ENCODE measurements around the gene SLC35E2B.
"Not testable (repeated sequence)": the region's sequence is repeated elsewhere in the genome, so short reads cannot be mapped to it uniquely, and the experiment has no call there.

Gene SLC35E2B

DNA sequence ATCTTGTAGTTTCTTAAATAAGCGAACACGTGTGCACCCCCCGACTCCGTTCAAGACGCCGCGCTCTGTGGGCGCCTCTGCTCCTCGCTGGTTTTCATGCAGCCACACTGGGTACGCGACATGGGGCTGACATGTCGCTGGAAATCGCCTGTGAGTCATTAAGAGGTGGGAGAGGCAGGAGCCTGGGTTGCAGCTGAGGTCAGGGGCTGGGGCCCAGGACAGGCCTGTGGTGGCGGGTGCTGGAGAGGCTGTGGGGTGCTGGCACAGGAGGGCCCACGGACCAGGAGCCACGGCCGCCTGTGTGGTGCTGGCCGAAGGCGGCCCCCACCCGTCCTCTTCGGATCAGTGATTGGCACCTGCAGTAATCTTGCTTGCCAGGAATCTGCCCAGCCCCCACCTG is 17.8 kb downstream of the SLC35E2B start:
- not testable (repeated sequence) for DNase-seq (ENCODE audit: low spot score)

DNA sequence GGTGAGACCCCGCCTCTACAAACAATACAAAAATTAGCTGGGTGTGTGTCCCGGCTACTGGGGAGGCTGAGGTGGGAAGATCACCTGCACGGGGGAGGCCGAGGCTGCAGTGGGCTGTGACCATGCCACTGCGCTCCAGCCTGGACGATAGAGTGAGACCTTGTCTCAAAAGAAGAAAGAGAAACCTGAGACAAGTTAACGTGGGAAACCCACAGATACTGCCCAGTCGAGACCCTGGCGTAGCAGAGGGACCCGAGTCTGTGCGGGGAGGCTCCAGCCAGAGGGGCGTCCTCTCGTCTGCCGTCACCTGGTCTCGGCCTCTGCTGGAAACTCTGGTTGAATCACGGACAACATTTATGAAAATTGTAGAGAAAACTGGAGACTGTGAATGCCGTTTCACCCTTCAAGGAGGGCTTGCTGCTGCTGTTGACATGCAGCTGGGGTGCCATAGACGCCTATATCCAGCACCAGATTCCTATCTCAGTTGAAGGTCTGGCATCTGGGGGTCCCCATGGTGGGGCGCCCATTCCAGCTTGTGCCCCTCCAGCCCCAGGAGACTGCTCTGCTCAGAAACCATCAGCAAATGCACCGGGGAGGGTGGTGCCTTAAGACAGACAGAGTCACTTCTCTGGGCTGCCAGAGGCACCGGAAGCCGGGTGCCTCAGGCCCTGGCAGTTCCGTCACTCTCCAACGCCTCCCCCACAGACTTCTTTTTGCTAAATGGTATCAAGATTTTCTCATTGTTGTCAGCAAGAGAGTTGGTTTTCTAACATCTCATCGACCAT is 20.2 kb downstream of the SLC35E2B start:
- DNase-seq (ENCODE audit: low spot score): no peak

DNA sequence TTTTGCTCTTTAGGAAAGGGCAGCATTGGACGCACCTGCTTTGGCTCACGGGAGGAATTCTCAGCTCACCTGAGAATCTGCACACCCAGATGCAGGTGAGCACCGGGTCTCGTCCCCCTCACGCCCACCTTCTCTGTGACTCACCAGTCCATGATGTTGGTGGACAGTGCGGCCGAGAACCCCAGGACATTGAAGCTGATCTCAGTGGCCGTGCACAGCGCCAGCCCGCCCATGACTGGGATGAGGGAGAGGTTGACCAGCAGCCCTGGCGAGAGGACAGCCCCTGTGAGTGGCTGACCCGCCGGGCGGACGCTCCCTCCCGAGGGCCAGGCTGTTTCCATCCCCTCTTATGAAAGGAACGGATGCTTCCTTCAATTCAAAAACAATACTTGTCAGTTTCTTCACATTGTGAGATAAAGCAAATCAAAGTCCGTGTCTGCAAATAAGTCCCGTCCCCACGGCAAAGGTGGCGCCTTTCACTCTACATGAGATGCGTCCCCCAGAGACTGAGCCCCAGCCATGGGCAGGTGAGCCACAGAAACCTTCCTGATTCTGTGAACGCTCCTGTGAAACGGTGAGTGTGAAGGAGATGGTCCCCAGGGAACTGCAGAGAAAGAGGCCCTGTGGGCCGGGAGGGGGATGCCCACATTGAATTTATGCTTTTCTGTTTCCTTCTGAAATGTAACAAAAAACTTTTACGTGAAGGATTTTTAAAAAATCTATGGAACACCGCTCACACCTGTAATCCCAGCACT is 21.1 kb downstream of the SLC35E2B start:
- DNase-seq (ENCODE audit: low spot score): no peak

DNA sequence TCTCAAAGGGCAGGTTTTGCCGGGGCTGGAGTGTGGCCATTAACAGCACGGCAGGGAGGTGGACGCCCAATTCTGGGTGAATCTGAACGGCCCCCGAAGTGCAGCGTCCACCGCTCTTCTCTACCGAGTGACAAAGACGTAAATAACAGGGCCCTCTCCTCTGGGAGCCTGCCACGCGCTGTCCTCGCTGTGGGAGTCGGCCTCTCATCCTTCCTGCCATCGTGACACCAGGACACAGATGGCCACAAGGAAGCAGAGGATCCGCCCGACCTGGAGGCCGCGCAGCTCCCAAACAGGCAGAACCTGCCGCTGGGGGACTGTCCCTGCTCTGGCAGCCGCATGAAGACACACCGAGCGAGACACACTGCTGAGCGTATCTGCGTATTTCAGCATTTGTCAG is 21.7 kb downstream of the SLC35E2B start:
- no peak for DNase-seq (ENCODE audit: low spot score)

DNA sequence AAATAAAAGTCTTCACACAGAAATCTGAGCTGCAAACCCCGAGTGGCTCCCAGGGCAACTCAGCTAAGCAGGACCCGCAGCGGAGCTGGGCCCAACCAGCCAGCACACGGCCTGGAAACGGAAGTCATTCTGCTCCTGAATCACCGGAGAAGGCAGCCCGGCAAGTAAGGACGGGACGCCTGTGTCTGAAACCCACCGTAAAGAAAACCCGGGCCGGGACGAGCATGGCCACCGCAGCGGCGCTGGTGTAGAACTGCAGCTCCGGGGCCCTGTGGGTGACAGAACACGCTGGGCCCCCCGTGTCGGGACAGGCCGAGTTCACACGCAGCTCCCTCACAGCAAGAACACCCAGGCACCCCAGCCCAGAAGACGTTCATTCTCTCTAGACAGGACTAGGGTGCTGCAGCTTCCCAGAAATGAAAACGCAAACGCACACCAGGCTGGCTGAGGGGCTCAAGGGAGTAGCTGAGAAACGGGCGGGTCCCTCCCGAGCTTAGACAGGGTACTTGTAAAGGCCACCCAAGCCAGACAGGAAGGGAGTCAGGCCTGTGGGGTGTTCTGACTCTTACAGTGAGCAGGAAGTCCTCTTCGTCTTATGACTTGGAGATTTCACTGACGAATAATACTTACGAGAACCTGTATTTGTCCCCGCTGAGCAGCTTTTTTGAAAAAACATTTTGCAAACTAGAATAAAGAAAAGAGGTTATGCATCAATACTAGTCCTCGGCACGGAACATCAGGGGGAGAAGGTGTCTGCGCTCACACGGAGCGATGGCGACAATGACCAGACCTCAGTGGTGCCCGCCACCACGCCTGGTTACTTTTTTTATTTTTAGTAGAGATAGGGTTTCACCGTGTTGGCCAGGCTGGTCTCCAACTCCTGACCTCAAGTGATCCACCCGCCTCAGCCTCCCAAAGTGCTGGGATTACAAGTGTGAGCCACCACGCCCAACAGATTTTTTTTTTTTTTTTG is 22.8 kb downstream of the SLC35E2B start:
- DNase-seq (ENCODE audit: low spot score): no peak

DNA sequence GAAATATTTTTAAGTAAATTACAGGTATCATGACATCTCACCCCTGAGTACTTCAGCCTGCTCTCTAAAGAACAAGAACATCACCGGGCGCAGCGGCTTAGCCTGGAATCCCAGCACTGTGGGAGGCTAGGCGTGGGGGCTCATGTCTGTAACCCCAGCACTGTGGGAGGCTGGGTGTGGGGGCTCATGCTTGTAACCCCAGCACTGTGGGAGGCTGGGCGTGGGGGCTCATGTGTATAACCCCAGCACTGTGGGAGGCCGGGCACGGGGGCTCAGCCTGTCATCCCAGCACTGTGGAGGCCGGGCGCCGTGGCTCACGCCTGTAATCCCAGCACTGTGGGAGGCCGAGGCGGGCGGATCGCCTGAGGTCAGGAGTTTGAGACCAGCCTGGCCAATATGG is 26.1 kb downstream of the SLC35E2B start:
- DNase-seq (ENCODE audit: low spot score): no peak

DNA sequence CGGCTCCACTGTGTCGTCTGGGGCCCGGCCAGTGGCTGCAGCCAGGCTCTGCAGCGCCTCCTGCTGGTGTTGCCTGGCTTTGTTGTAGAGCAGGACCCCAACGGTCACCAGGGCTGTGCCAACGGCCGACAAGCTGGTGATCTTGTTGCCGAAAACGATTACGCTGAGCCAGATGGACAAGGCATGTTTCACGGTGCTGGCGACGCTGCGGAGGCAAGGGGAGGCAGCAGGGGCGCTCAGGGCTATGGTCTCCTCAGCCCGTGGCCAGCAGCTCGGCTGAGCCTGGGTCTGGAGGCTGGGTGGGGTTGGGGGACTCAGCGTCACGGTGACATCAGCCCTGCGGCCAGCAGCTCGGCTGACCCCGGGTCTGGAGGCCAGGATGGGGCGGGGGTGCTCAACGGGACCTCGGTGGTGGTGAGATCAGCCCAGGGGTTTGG is 26.8 kb downstream of the SLC35E2B start:
- DNase-seq (ENCODE audit: low spot score): peak; percentile 28

DNA sequence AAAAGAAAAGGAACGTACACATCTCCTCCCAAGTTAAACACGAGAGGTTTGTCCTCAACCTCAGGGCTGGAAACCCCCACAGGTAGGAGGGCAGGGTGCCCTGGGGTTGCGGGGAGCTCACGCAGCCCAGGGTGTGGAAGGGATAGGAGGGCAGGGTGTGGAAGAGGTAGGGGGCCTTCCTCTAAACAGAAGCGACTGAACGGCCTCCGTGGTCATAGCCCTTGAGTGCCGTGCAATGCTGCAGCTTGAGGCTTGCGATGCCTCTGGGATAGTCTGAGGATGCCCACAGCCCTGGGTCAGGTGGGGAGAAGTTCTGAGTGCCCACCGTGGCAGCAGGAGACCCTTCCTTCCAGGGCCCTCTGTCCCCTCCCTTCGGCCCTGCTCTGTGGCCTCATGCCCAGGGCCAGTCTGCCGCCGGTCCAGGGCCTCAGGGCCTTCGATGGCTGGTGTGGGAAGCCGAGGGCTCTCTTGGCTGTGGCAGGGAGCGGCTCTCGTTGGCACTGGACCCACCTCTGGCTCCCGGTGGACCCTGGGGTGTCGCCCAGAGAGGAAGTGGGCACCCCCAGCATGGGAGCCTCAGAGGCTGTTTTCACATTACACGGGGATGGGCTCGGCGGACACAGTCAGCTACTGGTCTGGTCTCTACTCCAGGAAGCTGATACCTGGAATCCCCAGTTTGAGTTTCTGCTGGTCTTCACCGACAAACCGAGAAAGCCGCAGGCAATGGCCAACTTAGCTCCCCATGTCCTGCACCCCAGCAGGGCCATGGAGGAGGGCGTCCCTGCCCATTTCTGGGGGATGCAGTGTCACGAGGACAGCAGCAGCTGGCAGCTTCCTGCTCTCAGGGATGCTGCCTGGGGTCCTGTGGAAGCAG is 27.4 kb downstream of the SLC35E2B start:
- no peak for DNase-seq (ENCODE audit: low spot score)

DNA sequence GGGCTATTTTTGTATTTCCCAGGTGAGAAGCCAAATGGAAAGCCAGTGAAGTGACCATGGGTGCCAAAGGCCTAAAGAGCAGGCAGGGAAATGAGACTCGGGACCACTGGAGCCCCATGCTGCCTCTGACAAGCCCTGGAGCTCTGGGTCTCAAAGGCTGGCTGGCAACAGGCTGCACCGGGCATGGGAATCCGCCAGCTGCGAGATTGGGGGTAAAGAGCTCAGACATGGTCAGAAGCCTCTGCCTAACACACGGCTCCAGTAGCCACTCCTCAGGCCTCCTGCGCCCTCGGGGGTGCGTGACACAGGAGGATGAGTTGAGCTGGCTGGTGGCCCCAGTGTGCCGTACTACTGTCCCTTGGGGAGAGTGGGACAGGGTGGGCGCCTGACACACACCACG is 28.3 kb downstream of the SLC35E2B start:
- DNase-seq (ENCODE audit: low spot score): not testable (repeated sequence)

DNA sequence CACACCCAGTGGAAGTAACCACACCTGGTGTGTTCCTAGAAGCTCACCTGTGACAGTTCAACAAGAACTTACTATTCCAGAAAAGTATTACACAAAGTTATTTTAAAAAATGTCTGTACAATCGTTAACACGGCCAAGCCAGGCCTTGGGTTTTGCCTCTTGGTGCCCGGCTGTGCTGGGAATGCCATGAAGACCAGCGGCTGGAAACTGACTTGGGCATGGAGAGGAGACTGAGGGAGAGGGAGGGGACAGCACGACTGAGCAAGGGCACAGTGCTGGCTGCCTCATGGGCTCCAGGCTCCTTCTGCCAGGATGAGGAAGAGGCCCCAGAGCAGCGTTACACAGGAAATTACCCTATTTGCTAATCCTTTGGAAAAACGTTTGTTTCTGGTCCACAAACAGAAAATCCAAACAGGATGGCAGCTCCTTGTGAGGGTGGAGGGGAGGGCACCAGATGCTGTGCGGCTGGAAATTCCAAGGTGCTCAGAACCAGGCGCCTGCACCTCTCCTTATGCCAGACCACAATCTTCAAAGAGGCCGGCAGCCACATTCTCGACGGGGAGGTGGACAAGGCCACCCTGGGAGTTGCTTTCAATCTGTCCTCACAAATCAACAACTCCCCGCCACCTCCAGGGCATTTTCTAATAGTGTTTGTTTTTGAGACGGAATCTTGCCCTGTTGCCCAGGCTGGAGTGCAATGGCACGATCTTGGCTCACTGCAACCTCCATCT is 29.6 kb downstream of the SLC35E2B start:
- not testable (repeated sequence) for DNase-seq (ENCODE audit: low spot score)

DNA sequence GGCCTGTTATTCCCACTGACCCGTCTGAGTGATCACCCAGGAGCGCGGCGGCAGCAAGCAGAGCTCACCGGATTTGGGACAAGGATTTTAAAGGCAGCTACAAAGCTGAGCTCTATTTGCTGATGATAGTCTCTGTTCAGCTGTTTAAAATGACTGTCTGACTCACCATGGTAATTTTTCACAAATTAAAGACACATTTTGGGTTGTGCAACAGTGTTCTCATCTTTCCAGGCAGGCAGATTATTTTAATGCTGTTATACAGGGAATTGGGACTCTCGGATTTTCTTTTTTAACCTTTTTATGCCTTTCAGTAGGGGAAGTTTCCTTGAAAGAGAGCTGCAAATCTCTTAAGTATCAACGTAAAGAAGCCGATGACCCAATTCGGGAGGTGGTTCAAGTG is 30.2 kb downstream of the SLC35E2B start:
- not testable (repeated sequence) for DNase-seq (ENCODE audit: low spot score)

DNA sequence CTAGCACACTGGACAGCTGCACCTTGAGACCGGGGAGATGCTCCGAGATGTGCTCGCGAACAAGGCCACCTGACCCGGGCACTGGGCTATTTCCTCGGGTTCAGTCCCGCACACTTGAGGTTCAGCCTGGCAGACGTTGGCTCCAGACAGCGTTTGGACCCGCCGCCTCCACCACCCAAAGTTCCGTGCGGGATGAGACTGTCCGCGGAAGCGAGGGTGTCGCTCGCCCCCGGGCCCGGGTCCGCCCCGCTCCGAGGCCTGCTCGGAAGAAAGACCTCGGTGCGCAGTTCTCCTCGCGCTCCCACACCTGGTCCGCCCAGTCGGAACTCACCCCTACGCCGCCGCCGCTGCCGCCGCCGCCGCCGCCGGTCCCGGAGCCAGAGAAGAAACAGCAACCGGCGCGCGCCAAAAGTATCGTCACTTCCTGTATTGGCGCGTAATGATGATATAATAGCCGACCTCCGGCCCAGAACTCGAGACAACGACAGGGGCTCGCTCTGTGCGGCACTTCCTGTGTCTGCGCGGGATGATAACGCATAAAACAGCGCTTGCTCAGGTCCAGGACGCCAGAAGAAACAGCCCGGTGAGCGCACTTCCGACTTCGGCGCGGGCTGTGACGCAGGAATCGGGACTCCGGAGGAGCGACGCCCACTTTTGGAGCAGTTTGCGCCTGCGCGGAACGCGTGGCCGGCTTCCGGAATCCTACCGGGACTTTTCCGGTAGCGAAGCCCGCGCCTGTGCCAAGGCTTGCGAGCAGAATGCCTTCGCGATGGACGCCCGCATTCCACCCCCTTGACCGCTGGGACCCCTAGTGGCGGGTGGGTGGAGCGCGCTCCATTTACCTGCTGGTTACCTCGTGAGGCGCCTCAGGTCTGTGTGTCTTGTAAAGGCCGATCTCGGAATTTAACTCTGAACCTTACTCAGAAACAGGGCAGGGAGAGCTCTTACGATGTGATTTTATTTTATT is 33.7 kb downstream of the SLC35E2B start, which contains the start of gene CDK11B:
CDK11B (minus strand) TSS at position 422 of the 967 bp plus-strand sequence. CDS start 1,519 bp downstream, outside the sequence.
- DNase-seq (ENCODE audit: low spot score): peak; percentile 93

DNA sequence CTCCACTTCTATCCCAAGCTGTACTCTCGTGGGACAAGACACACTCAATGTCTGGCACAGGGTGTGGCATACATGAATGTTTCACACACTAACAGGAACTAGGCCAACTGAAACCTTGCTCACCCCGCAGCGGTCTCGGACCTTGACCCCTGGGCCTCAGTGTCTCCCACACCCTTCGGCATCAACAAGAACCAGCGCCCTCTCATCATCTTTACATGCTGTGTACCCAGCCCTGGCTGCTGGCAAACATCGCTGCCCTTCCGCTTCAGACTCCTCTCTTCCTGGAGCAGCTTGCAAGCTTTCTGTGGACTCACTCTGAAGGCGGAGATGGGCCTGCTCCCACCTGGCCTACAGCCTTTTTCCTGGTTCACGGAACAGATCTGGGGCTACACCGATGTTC is 44.3 kb downstream of the SLC35E2B start:
- not testable (repeated sequence) for DNase-seq (ENCODE audit: low spot score)

DNA sequence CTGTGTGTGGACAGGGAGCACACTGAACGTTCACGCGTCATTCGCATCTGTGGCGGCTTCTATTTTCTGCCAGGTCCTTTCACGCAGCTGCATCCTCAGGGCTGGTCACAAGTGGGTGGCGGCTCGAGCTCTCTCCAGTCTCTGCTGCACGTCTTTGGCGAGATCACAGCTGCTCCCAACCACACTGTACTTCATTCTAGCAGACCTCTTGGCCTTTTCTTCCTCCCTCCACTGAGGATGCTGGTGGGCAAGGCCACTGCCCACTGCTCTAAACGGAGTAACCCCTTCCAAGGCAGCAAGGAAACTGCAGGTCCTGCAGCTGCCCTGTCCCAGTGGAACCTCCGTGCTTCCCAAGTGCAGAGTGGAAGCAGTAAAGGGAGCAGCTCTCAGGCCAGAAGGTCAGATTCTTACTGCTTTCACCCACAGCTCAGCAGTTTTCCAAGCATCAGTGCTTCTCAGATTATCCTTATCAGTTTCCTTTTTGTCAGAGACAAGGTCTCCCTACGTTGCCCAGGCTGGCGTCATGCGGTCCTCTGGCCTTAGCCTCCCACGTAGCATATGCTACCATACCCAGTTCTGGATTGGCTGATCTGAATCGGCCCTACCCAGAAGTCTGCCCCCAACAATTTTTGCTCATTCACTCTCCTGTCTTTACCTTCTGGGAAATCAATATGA is 44.9 kb downstream of the SLC35E2B start:
- peak; percentile 81 for DNase-seq (ENCODE audit: low spot score)

DNA sequence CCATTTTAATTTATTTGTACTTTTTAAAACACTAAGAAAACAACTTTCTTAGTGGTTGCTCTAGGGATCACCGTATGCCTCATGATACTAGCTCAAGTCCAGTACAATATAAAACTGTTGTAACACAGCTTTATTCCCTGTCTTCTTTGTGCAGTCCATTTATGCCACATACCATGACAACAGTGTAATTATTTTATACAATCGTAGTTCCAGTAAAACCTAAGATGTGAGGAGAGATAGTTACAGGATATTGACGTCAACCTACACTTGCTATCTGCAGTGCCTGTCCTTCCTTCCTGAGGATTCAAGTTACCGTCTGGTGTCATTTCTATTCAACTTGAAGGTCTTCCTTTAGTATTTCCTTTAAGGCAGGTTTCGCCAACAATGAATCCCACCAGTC is 46.3 kb downstream of the SLC35E2B start:
- not testable (repeated sequence) for DNase-seq (ENCODE audit: low spot score)

DNA sequence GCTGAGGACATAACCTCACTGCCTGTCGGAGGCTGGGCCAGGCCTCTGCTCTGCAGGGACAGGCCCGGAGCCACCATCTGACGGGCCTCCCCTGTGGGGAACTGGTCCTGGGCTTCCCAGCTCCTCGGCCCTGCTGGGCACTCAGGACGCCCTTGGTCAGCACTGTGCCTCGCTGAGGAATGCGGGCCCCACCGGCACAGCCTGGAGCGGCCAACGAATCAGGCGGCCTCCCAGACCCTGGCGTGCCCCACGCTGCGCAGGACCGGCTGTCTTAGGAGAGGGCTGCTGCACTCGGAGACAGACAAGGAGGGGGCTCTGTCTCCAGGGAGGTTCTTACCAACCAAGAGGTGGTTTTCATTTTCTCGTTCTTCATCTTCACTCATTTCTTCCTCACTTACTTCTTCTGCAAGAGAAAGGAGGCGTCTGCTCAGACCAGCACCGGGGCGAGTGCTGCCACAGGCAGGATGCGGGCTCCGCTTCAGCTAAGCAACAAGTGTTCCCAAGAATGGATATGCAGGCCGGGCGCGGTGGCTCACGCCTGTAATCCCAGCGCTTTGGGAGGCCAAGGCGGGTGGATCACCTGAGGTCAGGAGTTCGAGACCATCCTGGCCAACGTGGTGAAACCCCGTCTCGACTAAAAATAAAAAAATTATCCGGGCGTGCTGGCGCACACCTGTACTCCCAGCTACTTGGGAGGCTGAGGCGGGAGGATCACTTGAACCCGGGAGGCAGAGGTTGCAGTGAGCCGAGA is 51.7 kb downstream of the SLC35E2B start:
- DNase-seq (ENCODE audit: low spot score): not testable (repeated sequence)

DNA sequence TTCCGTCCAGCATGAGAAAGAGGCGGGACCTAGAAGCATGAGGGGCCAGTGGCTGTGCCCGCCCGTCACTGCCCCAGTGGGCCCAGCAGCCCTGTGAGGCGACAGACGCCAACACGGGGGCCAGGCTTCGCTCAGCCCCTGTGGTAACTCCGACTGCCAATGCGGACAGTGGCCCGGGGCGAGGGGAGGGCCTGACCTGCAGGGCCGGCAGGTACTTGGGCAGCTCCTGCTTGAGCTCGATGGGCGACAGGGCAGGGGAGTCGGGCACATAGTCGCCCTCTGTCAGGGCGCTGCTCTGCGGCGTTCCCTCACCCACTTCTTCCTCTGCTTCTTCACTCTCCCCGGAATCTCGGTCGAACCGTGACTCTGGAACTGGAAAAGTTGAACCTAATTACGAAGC is 52.5 kb downstream of the SLC35E2B start:
- not testable (repeated sequence) for DNase-seq (ENCODE audit: low spot score)

DNA sequence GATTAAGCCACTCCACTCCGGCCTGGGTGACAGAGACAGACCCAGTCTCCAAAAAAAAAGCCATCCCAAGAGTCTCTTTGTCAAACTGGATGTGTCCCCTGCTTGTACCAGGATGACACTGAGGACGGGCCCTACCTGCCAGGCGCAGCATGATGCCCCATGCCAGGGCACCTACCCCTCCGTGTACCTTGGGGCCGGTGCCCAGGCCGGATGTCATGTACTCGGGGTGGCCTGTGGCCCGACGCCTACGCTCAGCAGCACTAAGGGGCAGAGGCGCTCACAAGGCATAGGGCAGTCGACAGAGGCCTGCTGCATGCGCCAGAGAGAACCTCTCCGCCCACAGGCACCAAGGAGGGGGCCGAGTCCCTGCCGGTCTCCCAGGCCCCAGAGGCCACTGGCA is 53.2 kb downstream of the SLC35E2B start:
- not testable (repeated sequence) for DNase-seq (ENCODE audit: low spot score)
